SK-N-SH (cell line): ENCODE measurements around the gene ARHGEF1. TPM values are rescaled to one million over a fixed set of nuclear protein-coding genes. Genes with fewer than 3 reads are reported as not detected.
A peak's percentile ranks its signal among the peaks of the same experiment; 100 is the strongest.

ENCODE experiments used
- CTCF ChIA-PET: fragments of 300-600, 350-600 bp; formaldehyde crosslinking; extraction: SDS; loops from one replicate; lab custom pipeline; 2021; lab: Yijun Ruan, JAX
- POLR2A ChIA-PET: fragments of 350-600 bp; sonication (Branson Sonifier 250); formaldehyde crosslinking; extraction: SDS; loops from one replicate; lab custom pipeline; 2020; ENCODE audit warnings: antibody characterized with exemption, inconsistent platforms; lab: Yijun Ruan, JAX
- DNase-seq: peaks from one replicate; pipeline ENCODE4 v3.0.0; 2012
- H2AFZ ChIP-seq: fragments of 200-600 bp; sonication (generic); 2 replicates; pipeline ENCODE4 v1.8.1; 2016; ENCODE audit warnings: antibody characterized with exemption, mild to moderate bottlenecking, low read depth
- H3F3A ChIP-seq: fragments of 200-600 bp; sonication (generic); replicated peaks from 2 replicates; pipeline ENCODE3; 2016; ENCODE audit warnings: antibody characterized with exemption, mild to moderate bottlenecking; ENCODE audit not compliant: insufficient read depth
- H3K27ac ChIP-seq, 2 experiments: fragments of 200-500 bp in 1 of 2; fragments of 200-600 bp in 1 of 2; sonication (Bioruptor generic) in 1 of 2; sonication (generic), shearing (Covaris generic) in 1 of 2; 2 replicates each; pipeline versions ENCODE4 v1.5.1 to v1.6.1; 2014 to 2016; ENCODE audit warnings: low read depth in 2 of 2, inconsistent platforms in 1 of 2, low read length in 1 of 2, mild to moderate bottlenecking in 1 of 2, mixed read lengths in 1 of 2
- H3K27me3 ChIP-seq: fragments of 200-600 bp; sonication (generic), shearing (Covaris generic); 2 replicates; pipeline ENCODE4 v1.6.1; 2016; ENCODE audit warnings: mixed run types; ENCODE audit not compliant: insufficient read depth
- H3K36me3 ChIP-seq, 2 experiments: fragments of 200-500 bp in 1 of 2; fragments of 200-600 bp in 1 of 2; sonication (Bioruptor generic) in 1 of 2; sonication (generic) in 1 of 2; replicated peaks in 1 of 2; 2 replicates each; pipeline versions ENCODE3 to v1.5.1; 2014 to 2016; ENCODE audit warnings: low read length in 1 of 2, mild to moderate bottlenecking in 1 of 2; ENCODE audit not compliant: insufficient read depth in 2 of 2, control insufficient read depth in 1 of 2
- H3K4me1 ChIP-seq, 2 experiments: fragments of 200-500 bp in 1 of 2; fragments of 200-600 bp in 1 of 2; sonication (Bioruptor generic) in 1 of 2; sonication (generic), shearing (Covaris generic) in 1 of 2; 2 replicates each; pipeline versions ENCODE4 v1.5.1 to v1.6.1; 2014 to 2016; ENCODE audit warnings: low read depth in 1 of 2, low read length in 1 of 2, mixed run types in 1 of 2; ENCODE audit not compliant: insufficient read depth in 2 of 2, control insufficient read depth in 1 of 2
- H3K4me2 ChIP-seq: fragments of 200-600 bp; sonication (generic), shearing (Covaris generic); 2 replicates; pipeline ENCODE4 v1.6.1; 2017; ENCODE audit warnings: mixed run types
- H3K4me3 ChIP-seq, 2 experiments: fragments of 200-500 bp in 1 of 2; fragments of 200-600 bp in 1 of 2; sonication (Bioruptor generic) in 1 of 2; sonication (generic), shearing (Covaris generic) in 1 of 2; 2 replicates each; pipeline versions ENCODE4 v1.5.1 to v1.8.1; 2014 to 2016; ENCODE audit warnings: low read depth in 2 of 2, inconsistent platforms in 1 of 2, low read length in 1 of 2, mild to moderate bottlenecking in 1 of 2, mixed read lengths in 1 of 2, moderate library complexity in 1 of 2
- H3K79me2 ChIP-seq: fragments of 200-600 bp; sonication (generic); 2 replicates; pipeline ENCODE4 v1.8.1; 2017; ENCODE audit warnings: mild to moderate bottlenecking; ENCODE audit not compliant: insufficient read depth
- H3K9ac ChIP-seq: fragments of 200-600 bp; sonication (generic); 2 replicates; pipeline ENCODE4 v1.6.1; 2017; ENCODE audit warnings: mixed run types
- H3K9me2 ChIP-seq: fragments of 200-600 bp; sonication (generic); 2 replicates; pipeline ENCODE4 v1.6.1; 2017; ENCODE audit warnings: mixed run types
- H3K9me3 ChIP-seq: fragments of 200-600 bp; sonication (generic); 2 replicates; pipeline ENCODE4 v1.6.1; 2017; ENCODE audit warnings: mixed run types, mild to moderate bottlenecking, moderate library complexity
- H4K20me1 ChIP-seq: fragments of 200-600 bp; sonication (generic); 2 replicates; pipeline ENCODE4 v1.6.1; 2017; ENCODE audit warnings: mild to moderate bottlenecking, mixed run types; ENCODE audit not compliant: insufficient read depth
- CHD2 ChIP-seq: fragments of 150-350 bp; IDR thresholded peaks from 2 replicates; pipeline ENCODE4 v1.6.1; 2018; ENCODE audit warnings: low read length; ENCODE audit not compliant: partially characterized antibody
- ELF1 ChIP-seq: IDR thresholded peaks from 2 replicates; pipeline ENCODE4 v1.4.0; 2012
- EP300 ChIP-seq, 2 experiments: IDR thresholded peaks; 2 replicates each; pipeline versions ENCODE4 v1.4.0 to v1.6.1; 2012; ENCODE audit warnings: borderline replicate concordance in 1 of 2, low read depth in 1 of 2, low read length in 1 of 2
- FOSL2 ChIP-seq: IDR thresholded peaks from 2 replicates; pipeline ENCODE4 v1.4.0; 2012; ENCODE audit warnings: low read depth, mild to moderate bottlenecking, moderate library complexity, borderline replicate concordance
- FOXM1 ChIP-seq: IDR thresholded peaks from 2 replicates; pipeline ENCODE4 v1.4.0; 2012; ENCODE audit warnings: low read depth, mild to moderate bottlenecking
- GABPA ChIP-seq: IDR thresholded peaks from 2 replicates; pipeline ENCODE4 v1.4.0; 2012; ENCODE audit warnings: low read depth, mild to moderate bottlenecking
- GATA2 ChIP-seq: sonication (generic); formaldehyde crosslinking; IDR thresholded peaks from 2 replicates; pipeline ENCODE4 v1.5.0; 2020; ENCODE audit warnings: mild to moderate bottlenecking, missing genetic modification reagents
- IRF3 ChIP-seq: fragments of 150-350 bp; IDR thresholded peaks from 2 replicates; pipeline ENCODE4 v1.6.1; 2016; ENCODE audit warnings: mild to moderate bottlenecking, low read depth, low read length
- JUND ChIP-seq: IDR thresholded peaks from 2 replicates; pipeline ENCODE4 v1.4.0; 2012
- MXI1 ChIP-seq: IDR thresholded peaks from 2 replicates; pipeline ENCODE4 v1.6.1; 2012; ENCODE audit warnings: mild to moderate bottlenecking, low read depth, low read length, improper control_type of control experiment
- NRF1 ChIP-seq: IDR thresholded peaks from 2 replicates; pipeline ENCODE4 v1.6.1; 2012; ENCODE audit warnings: low read depth, mild to moderate bottlenecking, low read length
- RCOR1 ChIP-seq: fragments of 150-350 bp; IDR thresholded peaks from 2 replicates; pipeline ENCODE4 v1.6.1; 2017; ENCODE audit warnings: antibody characterized with exemption, low read length
- RXRA ChIP-seq: IDR thresholded peaks from 2 replicates; pipeline ENCODE4 v1.4.0; 2012; ENCODE audit warnings: low read depth, mild to moderate bottlenecking, borderline replicate concordance
- SIN3A ChIP-seq: IDR thresholded peaks from 2 replicates; pipeline ENCODE4 v1.6.1; 2012; ENCODE audit warnings: low read depth, mild to moderate bottlenecking, low read length, moderate library complexity, borderline replicate concordance
- TEAD4 ChIP-seq: IDR thresholded peaks from 2 replicates; pipeline ENCODE4 v1.4.0; 2012; ENCODE audit warnings: mild to moderate bottlenecking, borderline replicate concordance; ENCODE audit not compliant: insufficient read depth
- USF1 ChIP-seq: IDR thresholded peaks from 2 replicates; pipeline ENCODE4 v1.4.0; 2012; ENCODE audit warnings: low read depth, borderline replicate concordance
- YY1 ChIP-seq: IDR thresholded peaks from 2 replicates; pipeline ENCODE4 v1.4.0; 2012; ENCODE audit warnings: low read depth, mild to moderate bottlenecking
- WGBS: methylation state at CpG from one replicate; pipeline ENCODE4 v1.1.6; 2017; ENCODE audit warnings: low lambda C conversion rate; 5-methylcytosine and 5-hydroxymethylcytosine counted together
- polyA plus RNA-seq, 3 experiments: library from polyadenylated mRNA; depleted of rRNA; stranded (reverse); fragments of >200 nt; gene quantifications; 2 replicates each; pipeline ENCODE4 v1.2.3, GENCODE V29; 2012
- TF ChIP-seq, protein P1 (sequence below): IDR thresholded peaks from 2 replicates; pipeline ENCODE4 v1.6.1; 2012; ENCODE audit warnings: mild to moderate bottlenecking, low read depth, low read length, moderate library complexity
- TF ChIP-seq, protein P2 (sequence below): fragments of 200-600 bp; sonication (generic); IDR thresholded peaks from 2 replicates; pipeline ENCODE4 v1.6.1; 2017; ENCODE audit warnings: antibody characterized with exemption, mild to moderate bottlenecking, moderate library complexity

The ARHGEF1 gene
- polyA plus RNA-seq, 1 of the 3 experiments (the other 2 are of a cell fraction), result 102 TPM

DNA sequence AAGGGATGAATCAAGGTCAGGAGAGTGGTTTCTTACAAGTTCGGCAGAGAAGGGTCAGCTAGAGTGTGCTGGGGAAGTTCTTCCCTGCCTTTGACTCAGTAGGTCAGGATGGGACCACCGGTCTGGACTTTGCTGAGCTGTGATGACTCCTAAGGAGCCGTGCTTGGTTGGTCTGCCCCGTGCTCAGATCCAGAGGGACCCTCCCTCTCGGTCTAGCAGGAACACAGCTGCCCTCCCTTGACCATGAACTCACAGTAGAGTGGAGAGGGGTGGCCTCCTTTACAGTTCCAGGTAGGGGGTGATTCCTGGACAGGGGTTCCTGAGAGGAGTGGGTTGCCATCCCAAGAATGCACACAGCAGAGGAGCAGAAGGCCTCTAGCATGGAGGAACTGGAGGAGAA is 18.6 kb upstream of the ARHGEF1 start:
- H3K4me3 ChIP-seq, result 0 out of 4 replicates have a peak overlapping the region, but pooled peaks of 1 of the 2 experiments have one; percentile 27
- peaks cover 85% of the 10 kb centered on the region for H3K79me2 ChIP-seq
- 90% methylated on average over 3 of the region's 5 CpGs for WGBS
- H3K27ac ChIP-seq, result no peak overlapping the region
- H3K4me1 ChIP-seq, result peaks cover 36 to 38% of the 10 kb centered on the region in 2 experiments
- no peaks in the 10 kb centered on the region for H3K9me3 ChIP-seq
- TF ChIP-seq CHD2 (no peak), GABPA (no peak), RXRA (no peak), FOSL2 (no peak), USF1 (no peak), GATA2 (CRISPR knock-in tag) (no peak), FOXM1 (no peak)
- TF ChIP-seq, protein P1, sequence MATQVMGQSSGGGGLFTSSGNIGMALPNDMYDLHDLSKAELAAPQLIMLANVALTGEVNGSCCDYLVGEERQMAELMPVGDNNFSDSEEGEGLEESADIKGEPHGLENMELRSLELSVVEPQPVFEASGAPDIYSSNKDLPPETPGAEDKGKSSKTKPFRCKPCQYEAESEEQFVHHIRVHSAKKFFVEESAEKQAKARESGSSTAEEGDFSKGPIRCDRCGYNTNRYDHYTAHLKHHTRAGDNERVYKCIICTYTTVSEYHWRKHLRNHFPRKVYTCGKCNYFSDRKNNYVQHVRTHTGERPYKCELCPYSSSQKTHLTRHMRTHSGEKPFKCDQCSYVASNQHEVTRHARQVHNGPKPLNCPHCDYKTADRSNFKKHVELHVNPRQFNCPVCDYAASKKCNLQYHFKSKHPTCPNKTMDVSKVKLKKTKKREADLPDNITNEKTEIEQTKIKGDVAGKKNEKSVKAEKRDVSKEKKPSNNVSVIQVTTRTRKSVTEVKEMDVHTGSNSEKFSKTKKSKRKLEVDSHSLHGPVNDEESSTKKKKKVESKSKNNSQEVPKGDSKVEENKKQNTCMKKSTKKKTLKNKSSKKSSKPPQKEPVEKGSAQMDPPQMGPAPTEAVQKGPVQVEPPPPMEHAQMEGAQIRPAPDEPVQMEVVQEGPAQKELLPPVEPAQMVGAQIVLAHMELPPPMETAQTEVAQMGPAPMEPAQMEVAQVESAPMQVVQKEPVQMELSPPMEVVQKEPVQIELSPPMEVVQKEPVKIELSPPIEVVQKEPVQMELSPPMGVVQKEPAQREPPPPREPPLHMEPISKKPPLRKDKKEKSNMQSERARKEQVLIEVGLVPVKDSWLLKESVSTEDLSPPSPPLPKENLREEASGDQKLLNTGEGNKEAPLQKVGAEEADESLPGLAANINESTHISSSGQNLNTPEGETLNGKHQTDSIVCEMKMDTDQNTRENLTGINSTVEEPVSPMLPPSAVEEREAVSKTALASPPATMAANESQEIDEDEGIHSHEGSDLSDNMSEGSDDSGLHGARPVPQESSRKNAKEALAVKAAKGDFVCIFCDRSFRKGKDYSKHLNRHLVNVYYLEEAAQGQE, result no peak
- POLR2A ChIA-PET, result interaction anchor here (0.6 kb wide), 1 partner anchor 166 kb away, joined by 3 read pairs; no protein-coding TSS in a partner anchor
- H3K27me3 ChIP-seq, result no peaks in the 10 kb centered on the region
- DNase-seq, result no peak
- H3K9me2 ChIP-seq, result no peaks in the 10 kb centered on the region
- CTCF ChIA-PET, result interaction anchor here (0.9 to 4.5 kb wide), 3 partner anchors 9 to 86 kb away, joined by 4 to 34 read pairs (median 6); no protein-coding TSS in a partner anchor
- H3K9ac ChIP-seq, result peak overlapping the region; percentile 10; the same call in 1 of the 2 replicates
- peaks cover 82% of the 10 kb centered on the region for H4K20me1 ChIP-seq
- H3F3A ChIP-seq, result peaks cover 55% of the 10 kb centered on the region
- no peak overlapping the region for H2AFZ ChIP-seq
- H3K4me2 ChIP-seq, result peak overlapping the region; percentile 11; the same call in 1 of the 2 replicates
- peaks cover 68 to 82% of the 10 kb centered on the region in 2 experiments for H3K36me3 ChIP-seq

GRCh38 chr19:41866284-41866683 is 16.7 kb upstream of the ARHGEF1 start:
- peaks cover 32 to 37% of the 10 kb centered on the region in 2 experiments for H3K4me1 ChIP-seq
- H3K27me3 ChIP-seq, result no peaks in the 10 kb centered on the region
- peak; percentile 15 for DNase-seq
- 89% methylated on average over 3 of the region's 3 CpGs for WGBS
- H3F3A ChIP-seq, result peaks cover 72% of the 10 kb centered on the region
- no peaks in the 10 kb centered on the region for H3K9me3 ChIP-seq
- no peak overlapping the region for H3K4me3 ChIP-seq
- no peak overlapping the region; a peak in 1 of 4 replicates for H3K27ac ChIP-seq
- H3K79me2 ChIP-seq, result peaks cover 72% of the 10 kb centered on the region
- no peak overlapping the region for H3K9ac ChIP-seq
- no peak overlapping the region for H3K4me2 ChIP-seq
- CTCF ChIA-PET, result interaction anchor here (0.7 to 4.5 kb wide), 3 partner anchors 7 to 132 kb away, joined by 3 to 34 read pairs (median 3); no protein-coding TSS in a partner anchor
- POLR2A ChIA-PET, result no interaction called here
- peaks cover 80 to 87% of the 10 kb centered on the region in 2 experiments for H3K36me3 ChIP-seq
- H3K9me2 ChIP-seq, result no peaks in the 10 kb centered on the region
- peaks cover 100% of the 10 kb centered on the region for H4K20me1 ChIP-seq
- no peak overlapping the region for H2AFZ ChIP-seq
- TF ChIP-seq IRF3 (no peak), ELF1 (no peak), EP300 (IDR thresholded peaks at IDR 0.05; ENCODE audit: borderline replicate concordance in 1 of 2, low read depth in 1 of 2, low read length in 1 of 2) (no peak), USF1 (no peak), YY1 (no peak), FOSL2 (no peak), RXRA (no peak), SIN3A (no peak), JUND (no peak), NRF1 (no peak), TEAD4 (no peak), GABPA (no peak), MXI1 (no peak), RCOR1 (no peak)
- TF ChIP-seq, protein P2, sequence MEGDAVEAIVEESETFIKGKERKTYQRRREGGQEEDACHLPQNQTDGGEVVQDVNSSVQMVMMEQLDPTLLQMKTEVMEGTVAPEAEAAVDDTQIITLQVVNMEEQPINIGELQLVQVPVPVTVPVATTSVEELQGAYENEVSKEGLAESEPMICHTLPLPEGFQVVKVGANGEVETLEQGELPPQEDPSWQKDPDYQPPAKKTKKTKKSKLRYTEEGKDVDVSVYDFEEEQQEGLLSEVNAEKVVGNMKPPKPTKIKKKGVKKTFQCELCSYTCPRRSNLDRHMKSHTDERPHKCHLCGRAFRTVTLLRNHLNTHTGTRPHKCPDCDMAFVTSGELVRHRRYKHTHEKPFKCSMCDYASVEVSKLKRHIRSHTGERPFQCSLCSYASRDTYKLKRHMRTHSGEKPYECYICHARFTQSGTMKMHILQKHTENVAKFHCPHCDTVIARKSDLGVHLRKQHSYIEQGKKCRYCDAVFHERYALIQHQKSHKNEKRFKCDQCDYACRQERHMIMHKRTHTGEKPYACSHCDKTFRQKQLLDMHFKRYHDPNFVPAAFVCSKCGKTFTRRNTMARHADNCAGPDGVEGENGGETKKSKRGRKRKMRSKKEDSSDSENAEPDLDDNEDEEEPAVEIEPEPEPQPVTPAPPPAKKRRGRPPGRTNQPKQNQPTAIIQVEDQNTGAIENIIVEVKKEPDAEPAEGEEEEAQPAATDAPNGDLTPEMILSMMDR, result no peak
